Measurements from ENCODE around the gene PIP5KL1. TPM values are rescaled to one million over a fixed set of nuclear protein-coding genes. Genes with fewer than 3 reads are reported as not detected.

The PIP5KL1 gene
- polyA plus RNA-seq, 12 donors = 0.83 to 4.1 (median 2.4) TPM; not detected in 2

DNA sequence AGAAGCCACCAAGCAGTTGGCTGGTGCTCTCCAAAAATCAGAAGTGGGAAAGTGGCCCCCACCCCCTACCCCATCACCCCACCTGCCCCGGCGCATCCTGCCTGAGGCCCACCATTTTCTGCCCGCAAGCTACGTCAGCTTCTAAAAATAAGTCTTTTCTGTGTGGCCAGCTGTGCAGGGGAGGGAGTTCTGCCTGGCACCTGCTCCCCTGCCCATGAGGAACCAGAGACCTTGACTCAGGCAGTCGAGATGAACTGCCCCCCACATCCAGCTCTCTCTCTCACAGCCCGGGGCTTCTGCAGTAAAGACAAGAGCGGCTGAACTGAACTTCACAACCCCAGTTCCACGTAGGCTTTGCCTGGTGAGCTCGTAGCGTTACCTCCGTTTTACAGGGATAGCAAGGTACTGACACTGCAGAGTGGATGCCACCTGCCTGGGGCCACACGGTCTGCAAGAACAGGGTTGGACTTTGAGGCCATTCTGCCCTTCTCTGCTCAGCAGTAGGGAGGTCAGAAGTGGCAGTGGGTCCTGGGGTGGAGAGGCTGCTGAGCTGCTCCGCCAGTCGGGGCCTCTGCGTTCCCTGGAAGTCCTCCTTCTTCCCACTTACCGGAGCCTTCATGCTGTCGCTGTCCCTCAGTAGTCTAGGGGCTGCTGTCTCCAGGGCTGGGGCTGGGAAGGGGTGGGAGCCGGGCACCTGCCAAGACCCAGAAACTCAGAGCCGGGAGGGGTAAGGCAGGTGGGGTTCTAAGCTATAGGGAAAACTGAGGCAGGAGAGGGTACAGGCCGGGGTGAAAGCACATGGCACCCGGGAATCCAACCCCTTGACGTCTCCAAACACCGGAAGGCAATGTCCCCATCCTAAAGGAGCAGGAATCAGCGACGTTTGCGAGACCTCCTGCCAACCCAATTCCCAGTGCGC is 14.5 kb downstream of the PIP5KL1 start:
- no peak for DNase-seq

GRCh38 chr9:127915325-127915752 is 15.2 kb downstream of the PIP5KL1 start:
- DNase-seq = no peak

DNA sequence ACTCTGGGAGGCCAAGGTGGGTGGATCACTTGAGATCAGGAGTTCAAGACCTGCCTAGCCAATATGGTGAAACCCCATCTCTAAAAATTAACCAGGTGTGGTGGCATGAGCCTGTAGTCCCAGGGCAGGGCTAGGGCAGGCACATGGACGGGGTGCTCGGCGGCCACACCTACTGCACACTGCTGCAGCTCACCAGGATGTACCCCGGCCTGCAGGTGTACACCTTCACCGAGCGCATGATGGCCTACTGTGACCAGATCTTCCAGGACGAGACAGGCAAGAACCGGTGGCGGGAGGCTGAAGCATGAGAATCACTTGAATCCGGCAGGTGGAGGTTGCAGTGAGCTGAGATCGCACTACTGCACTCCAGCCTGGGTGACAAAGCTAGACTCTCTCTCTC is 16.9 kb downstream of the PIP5KL1 start:
- DNase-seq = no peak

DNA sequence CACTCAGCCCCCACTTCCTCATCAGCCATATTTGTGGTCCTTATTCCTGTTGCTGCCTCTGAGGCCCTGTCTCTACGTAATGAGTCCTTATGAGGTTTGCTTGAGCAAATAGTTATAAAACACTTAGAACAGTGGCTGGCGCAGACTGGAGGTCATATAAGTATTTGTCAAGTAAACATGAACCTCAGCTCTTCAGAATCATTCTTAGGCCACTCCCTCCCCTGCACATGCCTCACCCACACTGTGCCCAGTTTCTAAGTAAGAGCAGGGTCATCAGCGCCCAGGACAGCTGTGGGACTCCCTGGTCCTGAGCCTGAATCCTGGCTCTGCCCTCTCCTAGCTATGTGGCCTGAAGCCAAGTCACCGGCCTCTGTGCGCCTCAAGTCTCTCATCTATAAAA is 17.7 kb downstream of the PIP5KL1 start:
- no peak for DNase-seq

- no peak for DNase-seq
Measured at GRCh38 chr9:127912296-127912695, 18.3 kb downstream of the PIP5KL1 start.

GRCh38 chr9:127910613-127911205 is 19.9 kb downstream of the PIP5KL1 start:
- DNase-seq = no peak

DNA sequence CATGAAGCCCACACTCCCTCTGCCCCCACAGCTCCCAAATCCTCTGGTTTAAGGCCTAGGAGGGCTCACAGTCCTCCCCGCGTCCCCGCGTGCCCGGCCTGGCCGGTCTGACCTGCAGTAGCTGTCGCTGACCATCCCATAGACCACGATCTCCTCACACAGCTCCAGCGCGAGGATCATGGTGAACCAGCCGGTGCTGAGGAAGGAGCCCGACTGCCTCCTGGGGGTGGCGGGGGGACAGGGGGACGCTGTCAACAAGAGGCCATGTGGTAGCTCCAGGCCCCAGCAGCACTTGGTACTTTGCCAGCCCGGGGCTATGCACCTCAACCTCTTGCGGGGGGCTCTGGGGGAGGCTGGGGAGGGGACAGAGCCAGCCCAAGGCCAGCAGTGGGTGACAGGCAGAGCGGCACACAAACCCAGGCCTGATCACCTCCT is 20.7 kb downstream of the PIP5KL1 start:
- DNase-seq = no peak

DNA sequence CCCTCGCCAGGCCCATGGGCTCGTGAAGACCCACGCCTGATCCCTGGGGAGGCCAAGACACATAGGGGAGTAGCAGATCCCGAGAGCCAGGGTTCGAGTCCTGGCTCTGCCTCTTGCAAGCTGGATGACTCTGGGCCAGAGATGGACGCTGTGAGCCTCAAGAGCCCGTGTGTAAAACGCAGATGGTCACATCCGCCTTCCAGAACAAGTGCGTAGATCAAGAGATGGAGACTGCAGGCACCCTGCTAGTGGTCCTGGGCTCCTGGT is 22.0 kb downstream of the PIP5KL1 start:
- DNase-seq = no peak

DNA sequence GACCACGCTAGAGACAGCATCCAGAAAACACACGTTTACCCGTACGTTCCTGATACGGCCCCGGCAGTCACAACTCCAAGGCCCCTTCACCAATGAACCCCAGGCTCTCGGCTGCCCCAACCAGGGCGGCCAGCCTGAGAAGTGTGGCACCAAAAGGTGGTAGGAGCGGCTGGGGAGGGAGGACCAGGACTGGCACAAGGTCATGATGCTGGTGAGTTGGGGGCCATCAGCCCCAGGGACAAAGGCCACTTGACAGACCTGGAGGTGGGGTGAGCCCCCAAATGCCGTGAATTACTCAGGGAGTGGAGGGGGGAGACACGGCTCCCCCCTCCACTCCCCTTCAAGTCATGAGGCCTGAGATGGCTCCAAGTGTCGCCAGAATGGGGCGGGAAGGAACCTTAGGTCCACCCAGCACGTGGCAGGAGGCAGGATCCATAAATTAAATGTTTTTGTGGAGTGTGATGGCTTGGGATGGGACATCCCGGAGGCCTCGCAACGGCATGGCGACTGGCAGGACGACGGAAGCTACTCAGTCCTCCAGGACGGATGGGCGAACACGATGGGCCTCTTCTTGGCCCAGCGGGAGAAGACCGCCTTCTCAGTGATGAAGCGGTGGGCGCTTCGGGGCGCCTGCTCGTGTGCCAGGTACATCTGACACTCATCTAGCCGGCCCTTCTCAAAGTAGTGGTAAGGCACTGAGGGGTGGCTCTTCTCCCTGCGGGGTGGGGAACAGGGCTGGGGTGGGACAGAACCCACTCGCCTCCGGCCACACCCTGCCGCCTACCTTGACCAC is 22.5 kb downstream of the PIP5KL1 start:
- DNase-seq = no peak

GRCh38 chr9:127905788-127906191 is 24.8 kb downstream of the PIP5KL1 start:
- no peak for DNase-seq

DNA sequence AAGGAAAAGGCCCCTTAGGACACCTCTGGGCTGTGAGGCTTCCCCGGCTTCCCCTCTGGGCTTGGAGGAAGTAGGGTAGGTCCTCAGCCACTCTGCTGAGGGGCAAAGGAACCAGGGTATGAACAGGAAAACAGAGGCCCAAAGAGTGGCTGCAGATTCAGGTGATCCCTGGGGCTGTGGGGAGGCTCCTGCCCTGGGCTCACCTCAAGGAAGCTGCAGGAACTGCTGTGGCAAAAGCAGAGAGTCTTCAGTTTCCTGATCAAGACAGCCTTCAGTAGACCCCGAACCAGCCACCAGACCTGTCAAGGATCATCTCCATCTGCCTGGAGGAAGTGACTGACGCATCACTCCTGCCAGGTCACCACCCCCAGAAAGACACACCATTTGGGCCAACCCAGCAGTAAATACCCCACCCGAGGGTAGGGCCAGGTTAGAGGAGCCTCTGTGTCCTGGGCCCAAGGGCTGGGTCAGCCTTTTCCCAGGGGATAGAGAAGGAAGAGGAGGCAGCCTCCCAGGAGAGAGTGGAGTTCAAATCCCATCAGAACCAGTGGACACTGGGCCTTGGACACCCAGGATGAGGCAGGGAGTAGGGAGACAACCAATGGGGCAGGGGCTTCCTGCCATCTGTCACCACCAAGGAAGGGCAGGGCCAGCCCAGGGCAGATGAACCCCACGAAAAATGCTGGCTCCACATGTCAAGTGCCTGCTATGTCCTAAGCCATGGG is 25.4 kb downstream of the PIP5KL1 start:
- no peak for DNase-seq

- DNase-seq = no peak
Measured at GRCh38 chr9:127904561-127905003, 26.0 kb downstream of the PIP5KL1 start.

- DNase-seq = no peak
Measured at GRCh38 chr9:127903557-127904475, 26.8 kb downstream of the PIP5KL1 start.

DNA sequence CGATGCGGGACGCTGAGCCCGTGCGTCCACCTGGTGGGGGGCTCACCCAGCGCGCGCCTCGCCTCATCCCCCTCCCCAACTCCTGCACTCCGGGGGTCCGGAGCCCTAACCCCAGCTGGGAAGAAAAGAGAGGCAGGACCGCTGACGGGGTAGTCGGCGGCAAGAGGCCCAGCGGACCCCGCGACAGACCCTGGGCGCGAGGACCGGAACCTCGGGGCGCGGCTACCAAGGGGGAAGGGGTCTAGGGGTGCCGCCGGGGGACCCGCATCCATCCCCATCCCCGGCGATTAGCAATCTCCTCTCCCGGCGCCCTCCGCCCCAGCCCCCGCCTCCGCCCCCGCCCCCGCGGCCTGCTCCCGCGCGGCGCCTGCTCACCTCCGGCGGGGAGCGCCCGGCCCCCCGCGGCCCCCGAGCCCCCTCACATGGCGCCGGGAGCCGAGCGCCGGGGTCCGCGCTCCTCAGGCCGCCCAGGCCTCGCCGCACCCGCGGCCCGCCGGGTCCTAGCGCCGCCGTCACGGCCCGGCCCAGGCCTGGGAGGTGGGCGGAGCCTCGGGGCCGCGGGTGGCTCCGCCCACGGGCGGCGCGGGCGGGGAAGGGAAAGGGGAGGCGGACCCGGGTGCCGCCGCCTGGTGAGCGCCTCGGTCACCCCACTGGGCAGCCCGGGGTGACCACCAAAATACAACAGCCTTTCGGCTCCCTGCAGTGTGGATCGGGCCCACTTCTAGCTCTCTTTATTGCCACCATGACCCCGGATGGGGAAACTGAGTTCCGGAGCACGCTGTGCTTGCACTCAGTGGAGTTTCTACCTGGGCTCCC is 31.2 kb downstream of the PIP5KL1 start, which contains the start of gene ST6GALNAC6:
Gene ST6GALNAC6 (minus strand): TSS at position 476 of the 816 bp plus-strand sequence. CDS start 1,622 bp downstream, outside the sequence.
- no peak for DNase-seq

DNA sequence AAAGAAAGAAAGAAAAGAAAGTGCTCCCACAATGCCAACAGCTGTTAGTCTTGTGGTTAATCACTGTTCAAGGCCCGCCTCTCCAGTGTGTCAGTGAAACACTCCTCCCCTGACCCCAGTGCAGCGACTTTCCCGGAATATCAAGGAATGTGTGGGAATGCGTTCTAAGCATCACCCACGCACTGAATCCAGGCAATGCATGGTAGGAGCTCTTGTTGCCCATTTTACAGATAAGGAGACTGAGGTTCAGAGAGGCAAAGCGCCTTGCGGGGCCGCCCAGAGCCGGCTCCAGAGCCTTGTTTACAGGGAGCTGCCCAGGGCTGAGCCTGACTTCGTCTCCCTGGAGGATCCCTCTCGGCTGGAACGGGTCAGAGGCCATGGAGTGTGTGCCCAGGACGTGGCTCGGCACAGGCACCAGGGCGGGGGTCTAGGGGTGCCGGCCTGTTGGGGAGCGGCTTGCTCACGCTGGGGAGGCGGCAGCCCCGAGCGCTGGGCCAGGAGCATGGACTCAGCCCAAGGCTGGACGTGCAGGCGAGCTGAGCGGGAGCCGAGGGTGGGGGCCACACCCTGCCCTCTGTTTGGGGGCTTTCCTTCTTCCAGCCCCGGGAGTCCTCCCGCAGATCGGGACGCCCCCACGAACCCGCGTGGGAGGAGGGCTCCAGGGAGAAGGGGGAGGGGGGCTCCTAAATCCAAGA is 32.0 kb downstream of the PIP5KL1 start:
- no peak for DNase-seq

GRCh38 chr9:127897193-127897692 is 33.3 kb downstream of the PIP5KL1 start:
- no peak for DNase-seq

GRCh38 chr9:127896395-127897192 is 34.0 kb downstream of the PIP5KL1 start:
- no peak for DNase-seq

DNA sequence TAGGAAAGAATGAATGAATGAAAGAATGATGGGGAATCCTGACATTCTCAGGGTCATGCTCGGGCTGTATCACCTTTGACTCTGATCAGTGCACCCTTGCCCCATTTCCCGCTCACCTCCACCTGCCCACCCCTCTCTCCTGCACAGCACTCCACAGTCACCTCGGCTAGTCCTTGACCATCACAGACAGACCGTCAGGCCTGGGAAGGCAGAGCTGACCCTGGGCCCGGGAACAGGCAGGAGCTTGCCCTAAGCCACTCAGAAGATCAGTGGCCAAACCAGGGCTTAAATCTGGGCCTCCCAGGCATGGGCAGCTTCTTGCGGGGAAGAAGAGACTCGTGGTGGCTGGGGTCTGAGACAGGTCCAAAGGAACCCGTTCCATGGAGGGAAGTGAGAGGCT is 34.8 kb downstream of the PIP5KL1 start:
- DNase-seq = no peak
